Nephron (organoid): ENCODE measurements around the gene P2RY8.

ENCODE experiments used
- H3K27ac Mint-ChIP-seq, 3 experiments: 2 replicates each; pipeline ENCODE4 v1.8.0; 2020; ENCODE audit warnings: mixed read lengths in 3 of 3, mild to moderate bottlenecking in 2 of 3, moderate library complexity in 1 of 3
- H3K27me3 Mint-ChIP-seq: 2 replicates; pipeline ENCODE4 v1.8.0; 2021; ENCODE audit warnings: low read depth, mild to moderate bottlenecking, moderate library complexity, mixed read lengths
- H3K36me3 Mint-ChIP-seq: 2 replicates; pipeline ENCODE4 v1.8.0; 2020; ENCODE audit warnings: low read depth, mixed read lengths
- H3K4me1 Mint-ChIP-seq: 2 replicates; pipeline ENCODE4 v1.8.0; 2020; ENCODE audit warnings: mixed read lengths
- H3K4me3 Mint-ChIP-seq, 3 experiments: 2 replicates each; pipeline ENCODE4 v1.8.0; 2020; ENCODE audit warnings: mild to moderate bottlenecking in 3 of 3, mixed read lengths in 3 of 3, moderate library complexity in 2 of 3
- H3K9me3 Mint-ChIP-seq: 2 replicates; pipeline ENCODE4 v1.8.0; 2020; ENCODE audit warnings: mixed read lengths
- CTCF ChIP-seq, 3 experiments: fragments of 200-600 bp; sonication (generic); IDR thresholded peaks; one replicate each; pipeline ENCODE4 v1.5.0; 2021; ENCODE audit warnings: antibody characterized with exemption in 3 of 3; ENCODE audit not compliant: unreplicated experiment in 3 of 3

Gene P2RY8

GRCh38 chrX:1444561-1445500 is 92.2 kb downstream of the P2RY8 start:
- H3K9me3 Mint-ChIP-seq: peaks cover 64% of the 10 kb centered on the region
- no peaks in the 10 kb centered on the region for H3K27me3 Mint-ChIP-seq
- H3K27ac Mint-ChIP-seq: no peak overlapping the region
- no peaks in the 10 kb centered on the region for H3K4me1 Mint-ChIP-seq
- no peak overlapping the region for H3K4me3 Mint-ChIP-seq
- no peak for TF ChIP-seq CTCF (IDR thresholded peaks at IDR 0.05; ENCODE audit: unreplicated experiment in 3 of 3)
- H3K36me3 Mint-ChIP-seq: peaks cover 85% of the 10 kb centered on the region

- Mint-ChIP-seq H3K27ac (no peak overlapping the region), H3K27me3 (no peaks in the 10 kb centered on the region), H3K36me3 (peaks cover 79% of the 10 kb centered on the region), H3K4me3 (no peak overlapping the region), H3K4me1 (no peaks in the 10 kb centered on the region), H3K9me3 (peaks cover 52% of the 10 kb centered on the region)
- TF ChIP-seq CTCF (IDR thresholded peaks at IDR 0.05; ENCODE audit: unreplicated experiment in 3 of 3): no peak
Observed at GRCh38 chrX:1443496-1444075, 93.4 kb downstream of the P2RY8 start.

- no peak overlapping the region for H3K4me3 Mint-ChIP-seq
Observed at GRCh38 chrX:1442724-1443367, 94.1 kb downstream of the P2RY8 start.

GRCh38 chrX:1442016-1442665 is 94.8 kb downstream of the P2RY8 start:
- no peaks in the 10 kb centered on the region for H3K27me3 Mint-ChIP-seq
- H3K4me3 Mint-ChIP-seq: no peak overlapping the region
- peaks cover 79% of the 10 kb centered on the region for H3K36me3 Mint-ChIP-seq
- no peaks in the 10 kb centered on the region for H3K4me1 Mint-ChIP-seq
- H3K27ac Mint-ChIP-seq: no peak overlapping the region
- H3K9me3 Mint-ChIP-seq: peaks cover 42% of the 10 kb centered on the region
- no peak for TF ChIP-seq CTCF (IDR thresholded peaks at IDR 0.05; ENCODE audit: unreplicated experiment in 3 of 3)

More at GRCh38 chrX:1442724-1443367, 94.1 kb downstream of the P2RY8 start:
- H3K36me3 Mint-ChIP-seq: peaks cover 79% of the 10 kb centered on the region
- no peak overlapping the region for H3K27ac Mint-ChIP-seq
- no peaks in the 10 kb centered on the region for H3K27me3 Mint-ChIP-seq
- no peaks in the 10 kb centered on the region for H3K4me1 Mint-ChIP-seq
- no peak for TF ChIP-seq CTCF (IDR thresholded peaks at IDR 0.05; ENCODE audit: unreplicated experiment in 3 of 3)
- peaks cover 45% of the 10 kb centered on the region for H3K9me3 Mint-ChIP-seq

GRCh38 chrX:1440506-1440905 is 96.5 kb downstream of the P2RY8 start:
- peaks cover 76% of the 10 kb centered on the region for H3K36me3 Mint-ChIP-seq
- no peak for TF ChIP-seq CTCF (IDR thresholded peaks at IDR 0.05; ENCODE audit: unreplicated experiment in 3 of 3)
- H3K4me3 Mint-ChIP-seq: no peak overlapping the region
- no peaks in the 10 kb centered on the region for H3K27me3 Mint-ChIP-seq
- no peak overlapping the region for H3K27ac Mint-ChIP-seq
- peaks cover 31% of the 10 kb centered on the region for H3K9me3 Mint-ChIP-seq
- H3K4me1 Mint-ChIP-seq: no peaks in the 10 kb centered on the region
